OCI-LY1 (cell line): ENCODE measurements around the gene HTRA3.

ENCODE experiments used
- H2AFZ ChIP-seq: fragments of 200-600 bp; sonication (generic), shearing (Covaris generic); 2 replicates; pipeline ENCODE4 v1.6.0; 2014; ENCODE audit warnings: antibody characterized with exemption, mild to moderate bottlenecking, low read length
- H3F3A ChIP-seq: fragments of 200-600 bp; sonication (generic), shearing (Covaris generic); 2 replicates; pipeline ENCODE4 v1.6.0; 2014; ENCODE audit warnings: mild to moderate bottlenecking, antibody characterized with exemption, low read length, moderate library complexity; ENCODE audit not compliant: insufficient read depth
- H3K27ac ChIP-seq: fragments of 200-600 bp; sonication (generic); 2 replicates; pipeline ENCODE4 v1.5.1; 2014; ENCODE audit warnings: low read length, mixed run types, mild to moderate bottlenecking, low read depth; ENCODE audit not compliant: poor library complexity, severe bottlenecking
- H3K27me3 ChIP-seq: fragments of 200-600 bp; sonication (generic); 2 replicates; pipeline ENCODE4 v1.6.0; 2014; ENCODE audit warnings: antibody characterized with exemption, mild to moderate bottlenecking, low read length, moderate library complexity; ENCODE audit not compliant: insufficient read depth
- H3K36me3 ChIP-seq: fragments of 200-600 bp; sonication (generic); 2 replicates; pipeline ENCODE4 v1.6.1; 2014; ENCODE audit warnings: mild to moderate bottlenecking, antibody characterized with exemption, low read length, moderate library complexity, mixed read lengths; ENCODE audit not compliant: insufficient read depth
- H3K4me1 ChIP-seq: fragments of 200-600 bp; sonication (generic); 2 replicates; pipeline ENCODE4 v1.5.1; 2014; ENCODE audit warnings: mild to moderate bottlenecking, low read length, moderate library complexity; ENCODE audit not compliant: insufficient read depth, severe bottlenecking
- H3K4me2 ChIP-seq: fragments of 200-600 bp; sonication (generic), shearing (Covaris generic); 2 replicates; pipeline ENCODE4 v1.6.1; 2014; ENCODE audit warnings: low read length
- H3K4me3 ChIP-seq: fragments of 200-600 bp; sonication (generic); 2 replicates; pipeline ENCODE4 v1.5.1; 2014; ENCODE audit warnings: low read length, low read depth, mild to moderate bottlenecking, mixed read lengths; ENCODE audit not compliant: poor library complexity, severe bottlenecking
- H3K79me2 ChIP-seq: fragments of 200-600 bp; shearing (Covaris generic); 2 replicates; pipeline ENCODE4 v1.6.1; 2016; ENCODE audit warnings: mixed run types, low read length, mixed read lengths; ENCODE audit not compliant: insufficient read depth
- H3K9ac ChIP-seq: fragments of 200-600 bp; sonication (generic), shearing (Covaris generic); 2 replicates; pipeline ENCODE4 v1.6.1; 2014; ENCODE audit warnings: mild to moderate bottlenecking, low read length, mixed read lengths
- H3K9me2 ChIP-seq: fragments of 200-600 bp; sonication (generic), shearing (Covaris generic); 2 replicates; pipeline ENCODE4 v1.6.1; 2014; ENCODE audit warnings: low read depth, mild to moderate bottlenecking, low read length, mixed read lengths
- H3K9me3 ChIP-seq: fragments of 200-600 bp; shearing (Covaris generic); 2 replicates; pipeline ENCODE4 v1.6.1; 2014; ENCODE audit warnings: low read length, mixed read lengths
- H4K20me1 ChIP-seq: fragments of 200-600 bp; sonication (generic), shearing (Covaris generic); 2 replicates; pipeline ENCODE4 v1.6.0; 2016; ENCODE audit warnings: mild to moderate bottlenecking, low read length; ENCODE audit not compliant: insufficient read depth
- CTCF ChIP-seq: fragments of 200-600 bp; sonication (generic), shearing (Covaris generic); IDR thresholded peaks from 2 replicates; pipeline ENCODE4 v1.5.1; 2017; ENCODE audit warnings: mild to moderate bottlenecking, antibody characterized with exemption, low read length, moderate library complexity, mixed read lengths
- EZH2 ChIP-seq: fragments of 200-600 bp; sonication (generic), shearing (Covaris generic); IDR thresholded peaks from 2 replicates; pipeline ENCODE4 v1.8.0; 2017; ENCODE audit warnings: borderline replicate concordance, mixed run types, mild to moderate bottlenecking, antibody characterized with exemption, low read length, moderate library complexity, mixed read lengths

Gene HTRA3

GRCh38 chr4:8280876-8281440 lies 11.4 kb downstream of the HTRA3 start:
- Histone ChIP-seq H3F3A (no peaks in the 10 kb centered on the region), H4K20me1 (no peaks in the 10 kb centered on the region), H3K79me2 (no peaks in the 10 kb centered on the region), H3K27ac (no peak overlapping the region), H3K4me3 (no peak overlapping the region), H3K9me2 (no peaks in the 10 kb centered on the region), H2AFZ (no peak overlapping the region), H3K4me2 (no peak overlapping the region), H3K9ac (no peak overlapping the region), H3K9me3 (no peaks in the 10 kb centered on the region), H3K36me3 (no peaks in the 10 kb centered on the region), H3K27me3 (peaks cover 4% of the 10 kb centered on the region; the same call in 1 of the 2 replicates), H3K4me1 (peaks cover 23% of the 10 kb centered on the region)
- TF ChIP-seq EZH2 (no peak), CTCF (no peak)

- Histone ChIP-seq H3K4me3 (no peak overlapping the region), H3K4me1 (peaks cover 23% of the 10 kb centered on the region), H2AFZ (no peak overlapping the region), H3K79me2 (no peaks in the 10 kb centered on the region), H3K9me3 (no peaks in the 10 kb centered on the region), H3K9me2 (no peaks in the 10 kb centered on the region), H3K9ac (no peak overlapping the region), H3K27me3 (peaks cover 4% of the 10 kb centered on the region; the same call in 1 of the 2 replicates), H3K36me3 (no peaks in the 10 kb centered on the region), H3K4me2 (no peak overlapping the region), H3F3A (no peaks in the 10 kb centered on the region), H4K20me1 (no peaks in the 10 kb centered on the region), H3K27ac (no peak overlapping the region)
- TF ChIP-seq CTCF (no peak), EZH2 (no peak)
These were observed 12.1 kb downstream of the HTRA3 start for GRCh38 chr4:8281519-8282133.

GRCh38 chr4:8282134-8282641 lies 12.6 kb downstream of the HTRA3 start:
- no peaks in the 10 kb centered on the region for H3K9me3 ChIP-seq
- no peaks in the 10 kb centered on the region for H3K36me3 ChIP-seq
- H3K27me3 ChIP-seq: peaks cover 4% of the 10 kb centered on the region; the same call in 1 of the 2 replicates
- no peak overlapping the region for H3K4me3 ChIP-seq
- no peaks in the 10 kb centered on the region for H3K9me2 ChIP-seq
- no peak for TF ChIP-seq CTCF
- TF ChIP-seq EZH2: no peak
- H2AFZ ChIP-seq: no peak overlapping the region
- no peak overlapping the region for H3K27ac ChIP-seq
- H3F3A ChIP-seq: no peaks in the 10 kb centered on the region
- no peak overlapping the region for H3K4me2 ChIP-seq
- H4K20me1 ChIP-seq: no peaks in the 10 kb centered on the region
- H3K9ac ChIP-seq: no peak overlapping the region
- H3K79me2 ChIP-seq: no peaks in the 10 kb centered on the region
- H3K4me1 ChIP-seq: peaks cover 23% of the 10 kb centered on the region
